ENCODE data around the gene HIVEP1.
"Not testable (repeated sequence)": the region's sequence is repeated elsewhere in the genome, so short reads cannot be mapped to it uniquely, and the experiment has no call there.

Gene HIVEP1

DNA sequence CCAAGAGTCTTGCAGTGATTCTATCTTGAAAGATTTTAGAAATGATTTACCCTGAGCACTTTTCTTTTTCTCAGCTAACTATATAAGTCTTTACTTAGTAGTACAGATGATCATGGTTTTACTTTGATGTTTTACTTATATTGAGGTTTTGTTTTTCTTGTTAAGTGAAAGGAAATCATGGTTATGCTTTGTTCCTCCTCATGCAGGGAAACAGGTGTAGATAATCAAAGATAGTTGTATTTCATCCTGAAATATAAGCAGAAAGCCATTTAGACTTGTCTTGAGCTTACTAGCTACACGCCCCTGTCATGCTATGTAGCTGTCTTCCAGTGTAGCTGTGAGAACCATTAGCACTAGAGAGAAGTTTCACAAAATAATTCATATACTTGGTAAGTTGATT lies 113.9 kb downstream of the HIVEP1 start:
- DNase-seq: no peak

DNA sequence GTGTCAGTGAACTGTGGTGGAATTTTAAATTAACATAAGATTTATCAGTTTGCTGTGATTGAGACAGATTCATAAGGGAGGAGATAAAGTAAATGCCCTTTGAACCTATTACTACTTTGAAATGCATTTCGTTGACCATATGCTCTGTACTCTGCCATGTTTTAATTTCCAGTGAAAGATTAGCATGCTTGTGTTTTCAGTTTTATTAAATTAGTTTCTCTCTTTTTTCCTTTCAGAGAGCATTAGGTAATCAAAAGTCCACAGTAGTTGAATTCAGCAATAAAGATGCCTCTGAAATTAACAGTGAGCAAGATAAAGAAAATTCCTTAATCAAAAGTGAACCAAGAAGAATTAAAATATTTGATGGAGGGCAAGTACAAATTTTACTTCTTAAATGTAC lies 117.4 kb downstream of the HIVEP1 start:
- no peak for DNase-seq

DNA sequence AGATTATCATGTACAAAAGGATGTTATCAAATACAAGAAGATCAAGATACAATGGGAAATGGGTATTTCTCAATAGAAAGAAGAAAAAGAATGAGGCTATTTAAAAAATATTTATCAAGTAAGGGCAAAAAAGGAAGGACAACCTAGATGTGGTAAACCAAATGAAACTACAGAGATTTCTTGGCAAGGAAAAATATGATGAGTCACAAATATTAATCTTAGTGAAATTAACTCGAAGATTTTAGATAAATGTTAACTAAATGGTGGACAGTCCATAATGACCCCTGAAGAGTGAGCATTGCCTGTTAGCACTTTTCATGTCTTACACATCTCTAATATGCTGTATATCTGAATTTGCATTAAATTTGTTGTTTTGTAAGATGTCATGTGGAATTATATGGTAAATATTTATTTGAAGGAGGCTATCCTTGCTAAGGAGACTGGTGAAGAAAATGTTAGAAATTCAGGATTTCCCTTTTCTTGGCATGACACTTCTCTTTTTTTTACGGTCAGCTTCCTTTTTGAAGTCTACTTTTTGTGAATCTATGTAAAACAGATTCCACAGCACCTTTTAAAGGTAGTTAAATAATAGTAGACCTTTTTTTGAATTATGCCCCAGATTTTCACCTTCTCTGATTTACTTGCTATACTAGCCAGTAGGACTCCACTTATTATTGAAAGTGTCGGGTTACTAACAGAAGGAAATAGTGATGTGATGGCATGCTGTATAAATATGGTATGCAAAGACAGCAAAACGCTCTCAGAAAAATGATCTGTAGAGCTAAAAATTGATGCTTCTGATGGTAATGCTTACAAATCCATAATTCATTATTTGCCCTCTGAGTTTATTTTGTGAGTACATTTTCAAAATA lies 120.5 kb downstream of the HIVEP1 start:
- no peak for DNase-seq

DNA sequence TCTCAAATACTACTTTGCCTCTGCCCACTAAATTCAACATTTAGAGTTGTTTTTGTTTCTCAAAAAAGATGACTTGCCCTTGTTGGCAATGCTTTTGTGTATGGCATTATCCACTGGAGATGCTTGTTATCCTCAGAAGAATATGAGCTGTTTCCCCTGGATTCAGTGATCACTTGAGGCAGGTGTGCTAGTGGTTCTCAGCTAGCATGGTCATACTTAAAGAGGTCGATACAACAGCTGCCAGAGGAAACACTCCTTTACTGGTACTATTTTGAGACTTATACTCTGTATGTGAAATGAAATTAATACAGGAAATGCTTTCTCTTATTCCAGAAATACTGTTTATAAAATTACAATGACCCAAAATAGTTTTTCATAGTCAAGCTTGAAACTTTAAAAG lies 122.5 kb downstream of the HIVEP1 start:
- DNase-seq: no peak

DNA sequence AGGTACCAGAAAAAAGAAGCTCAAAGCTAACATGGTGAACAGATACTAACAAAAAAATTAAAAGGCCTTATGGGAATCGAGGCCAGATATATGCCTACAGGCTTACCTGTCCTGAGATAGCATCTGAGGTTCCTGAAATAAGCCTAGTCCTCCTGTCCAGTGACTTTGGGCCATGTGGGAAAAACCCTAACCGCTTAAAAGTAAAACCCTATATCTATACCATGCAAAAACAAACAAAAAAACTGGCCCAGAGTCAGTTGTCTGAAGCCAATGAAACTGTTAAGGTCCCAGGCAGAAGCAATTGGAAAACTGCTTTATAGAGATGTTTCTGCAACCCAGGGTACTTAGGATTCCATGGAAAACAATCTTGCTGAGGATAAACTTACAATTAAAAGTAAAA lies 122.9 kb downstream of the HIVEP1 start:
- DNase-seq: no peak

DNA sequence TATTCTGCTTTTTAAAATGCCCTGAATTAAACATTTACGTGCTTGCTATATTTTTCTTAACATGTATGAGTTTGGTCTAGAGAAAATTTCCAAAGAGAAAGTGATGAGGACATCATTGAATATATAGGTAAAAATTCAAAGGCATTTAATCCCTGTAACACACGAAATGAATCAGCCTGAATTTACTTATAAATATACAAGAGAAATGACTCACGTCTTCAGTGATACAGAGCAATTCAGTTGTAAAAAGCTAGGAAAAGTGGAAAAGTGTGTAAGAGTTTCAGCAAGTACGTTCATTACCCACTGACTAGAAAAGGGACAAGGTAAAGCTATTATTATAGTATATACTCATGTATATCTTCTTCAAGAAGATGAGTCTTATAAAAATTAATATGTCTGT lies 124.8 kb downstream of the HIVEP1 start:
- no peak for DNase-seq

DNA sequence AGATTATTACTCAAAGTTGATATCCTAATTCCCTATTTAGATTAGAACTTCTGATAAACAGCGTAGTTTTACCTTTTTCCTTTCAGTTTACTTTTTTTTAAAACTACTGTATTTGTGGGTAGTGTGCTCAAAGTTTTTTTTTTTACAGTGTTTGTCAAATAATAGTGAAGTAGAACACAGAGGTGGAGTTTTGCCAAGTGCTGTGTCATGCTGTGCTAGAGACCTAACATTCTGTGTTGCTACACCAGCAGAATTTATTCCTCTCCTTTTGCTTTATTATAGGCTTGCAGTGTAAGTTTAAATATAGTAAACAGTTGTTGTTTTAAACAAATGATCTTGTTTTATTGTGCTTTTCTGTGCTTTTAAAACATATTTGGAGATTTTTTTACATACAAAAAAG lies 125.4 kb downstream of the HIVEP1 start:
- DNase-seq: no peak

DNA sequence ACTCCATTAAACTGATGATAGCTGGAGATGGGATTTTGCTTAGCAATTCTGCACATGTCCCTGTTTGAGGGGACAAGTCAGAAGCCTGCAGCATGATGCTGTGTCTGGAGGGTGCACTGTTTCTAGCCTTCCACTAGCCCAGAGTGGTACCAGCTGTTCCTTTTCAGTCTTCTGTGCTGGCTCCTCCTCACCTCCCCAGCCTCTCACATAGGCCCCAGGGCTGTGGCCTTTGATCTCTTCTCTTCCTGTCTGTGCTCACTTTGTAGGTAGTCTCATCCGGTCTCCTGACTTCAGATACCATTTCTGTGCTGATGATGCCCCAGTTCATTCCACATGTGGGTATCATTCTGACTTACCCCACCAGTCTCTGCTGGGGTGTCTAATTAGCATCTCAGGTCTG lies 126.3 kb downstream of the HIVEP1 start:
- DNase-seq: no peak

DNA sequence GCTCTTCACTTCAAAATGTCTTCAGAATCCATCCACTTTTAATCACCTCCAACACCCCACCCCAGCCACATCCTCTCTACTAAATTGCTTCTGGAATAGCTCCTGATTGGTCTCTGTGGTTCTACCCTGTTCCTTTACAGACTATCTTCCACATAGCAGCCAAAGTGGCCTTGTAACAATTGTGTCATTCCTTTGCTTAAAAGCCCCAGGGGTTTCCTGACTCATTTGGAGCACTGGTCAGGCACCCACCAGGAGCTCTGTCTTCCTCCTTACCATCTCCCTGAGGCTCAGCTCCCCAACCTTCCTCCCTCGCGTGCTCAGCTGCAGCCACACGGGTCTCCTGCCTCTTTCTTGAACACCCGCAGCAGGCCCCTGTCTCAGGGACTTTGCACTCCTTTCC lies 126.8 kb downstream of the HIVEP1 start:
- DNase-seq: no peak

DNA sequence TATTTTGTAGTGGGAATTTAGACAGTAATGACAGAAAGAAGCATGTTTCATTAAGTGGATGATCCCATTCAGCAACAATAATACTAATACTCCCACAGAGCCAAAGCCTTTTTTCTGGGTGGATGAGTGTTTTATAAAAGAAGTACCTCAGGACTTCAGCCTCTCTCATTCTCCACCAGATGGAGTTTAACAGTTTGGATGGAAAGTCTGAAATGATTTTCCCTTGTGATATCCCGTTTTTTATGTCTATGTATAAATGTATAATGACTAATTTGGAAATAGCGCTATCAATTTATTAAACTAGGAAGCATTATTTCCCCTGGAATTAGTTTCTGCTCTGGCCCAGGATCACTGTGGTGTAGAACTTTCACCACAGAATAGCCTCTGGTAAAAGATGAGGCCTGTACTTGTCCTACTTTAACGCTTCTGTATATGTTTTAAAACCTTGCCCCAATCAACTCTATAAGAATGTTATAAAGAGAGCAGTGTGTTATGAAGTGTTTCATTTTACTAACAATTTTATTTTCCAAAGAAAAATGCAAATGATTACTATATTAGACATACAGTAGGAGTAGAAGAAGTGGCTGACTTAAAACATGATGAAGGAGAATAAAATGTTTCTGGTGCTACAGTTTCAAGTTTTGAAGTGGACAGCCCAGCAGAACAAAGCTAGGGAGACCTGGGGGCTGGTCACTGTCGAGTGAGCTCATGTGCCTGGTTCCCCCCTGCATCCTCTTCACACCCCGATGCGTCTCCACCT lies 135.6 kb downstream of the HIVEP1 start:
- DNase-seq: no peak

DNA sequence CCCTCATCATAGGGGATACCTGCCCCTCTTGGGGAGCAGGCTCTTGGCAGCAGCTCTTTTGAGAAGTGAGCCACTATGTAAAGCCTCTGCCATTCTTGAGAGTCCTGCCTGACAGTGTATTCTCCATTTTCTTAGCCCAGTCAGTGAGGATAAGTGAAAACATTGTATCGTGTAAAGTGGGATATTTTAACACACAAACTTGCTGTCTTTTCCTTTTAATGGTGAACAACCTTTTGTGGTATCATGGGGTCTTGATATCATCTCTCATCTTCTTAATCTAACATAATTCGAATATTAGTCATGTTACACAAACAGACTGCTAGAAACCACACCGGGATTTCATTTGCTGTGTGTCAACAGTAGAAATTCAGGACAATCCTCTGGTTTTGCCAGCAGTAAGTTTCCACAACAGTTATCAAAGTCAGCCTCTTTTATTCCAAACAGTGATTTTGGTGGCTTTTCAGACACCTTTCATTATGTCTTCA lies 136.2 kb downstream of the HIVEP1 start:
- DNase-seq: no peak

DNA sequence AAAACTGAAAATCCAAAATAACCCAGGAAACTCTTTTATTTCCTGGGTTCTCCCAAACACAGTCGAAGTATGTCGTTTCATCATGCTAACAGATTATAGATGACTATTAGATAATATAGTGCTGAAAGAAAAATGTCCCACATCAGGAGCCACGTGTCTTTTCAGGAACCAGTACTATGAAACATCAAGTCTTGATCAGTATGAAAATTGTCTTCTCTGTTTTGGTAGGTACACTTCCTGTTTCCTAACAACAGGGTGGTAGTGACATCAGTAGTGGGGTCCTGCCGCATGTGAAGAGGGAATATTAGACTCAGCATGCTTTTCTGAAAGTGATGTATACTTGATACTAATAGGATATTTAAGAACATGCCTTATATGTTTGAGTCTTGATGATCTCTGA lies 136.7 kb downstream of the HIVEP1 start:
- no peak for DNase-seq

DNA sequence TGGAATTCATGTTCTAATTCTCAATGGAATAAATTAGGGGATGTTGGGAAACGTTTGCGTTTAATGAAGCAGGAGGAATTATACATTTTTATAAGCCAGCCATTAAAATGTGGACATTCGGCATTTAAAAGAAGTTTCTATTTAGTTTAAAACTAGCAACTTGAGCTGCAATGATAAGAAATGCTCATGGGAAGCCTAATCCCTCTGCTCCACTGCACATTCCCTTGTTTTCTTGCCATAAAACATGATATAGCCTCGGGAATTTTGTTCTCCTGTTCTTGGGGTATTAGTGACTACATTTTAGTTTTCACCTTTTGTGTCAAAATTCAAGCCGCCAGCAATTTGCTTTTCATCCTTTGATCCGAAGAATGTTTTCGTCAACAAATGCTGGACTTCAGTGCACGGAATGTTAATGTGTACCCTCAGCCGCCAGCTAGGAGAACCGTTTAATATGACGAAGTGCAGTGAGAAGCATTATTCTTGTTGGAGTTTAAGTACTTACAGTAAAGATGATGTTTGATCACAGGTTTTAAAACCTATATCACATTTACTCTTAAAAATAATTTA lies 137.9 kb downstream of the HIVEP1 start:
- no peak for DNase-seq

DNA sequence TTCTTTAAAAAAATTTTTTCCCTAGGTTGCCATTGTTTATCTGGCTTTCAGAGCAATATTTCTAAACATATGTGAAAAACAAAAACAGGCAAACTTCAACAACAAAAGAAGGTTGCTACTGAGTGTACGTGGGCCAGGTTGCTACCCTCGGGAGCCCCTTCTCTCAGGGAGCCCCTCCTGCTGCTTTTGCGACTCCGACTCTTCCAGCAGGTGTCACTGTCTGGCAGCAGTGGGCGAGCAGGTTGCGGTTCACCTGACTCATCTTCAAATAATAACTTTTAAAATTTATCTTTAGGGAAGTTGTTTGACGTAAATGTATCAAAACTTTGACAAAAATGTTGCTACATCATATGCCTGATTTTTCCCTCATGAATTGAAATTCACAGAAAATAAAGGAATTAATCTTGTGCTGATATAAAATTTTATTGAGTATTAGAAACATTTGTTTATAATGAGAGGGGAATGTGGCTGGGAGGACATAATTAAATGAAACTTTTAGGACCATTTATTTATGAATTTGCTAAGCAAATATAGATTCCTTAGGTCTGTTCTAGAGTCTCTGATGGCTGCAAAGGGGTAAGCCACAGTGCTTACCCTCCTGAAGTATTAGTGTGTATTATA lies 138.8 kb downstream of the HIVEP1 start:
- DNase-seq: no peak

DNA sequence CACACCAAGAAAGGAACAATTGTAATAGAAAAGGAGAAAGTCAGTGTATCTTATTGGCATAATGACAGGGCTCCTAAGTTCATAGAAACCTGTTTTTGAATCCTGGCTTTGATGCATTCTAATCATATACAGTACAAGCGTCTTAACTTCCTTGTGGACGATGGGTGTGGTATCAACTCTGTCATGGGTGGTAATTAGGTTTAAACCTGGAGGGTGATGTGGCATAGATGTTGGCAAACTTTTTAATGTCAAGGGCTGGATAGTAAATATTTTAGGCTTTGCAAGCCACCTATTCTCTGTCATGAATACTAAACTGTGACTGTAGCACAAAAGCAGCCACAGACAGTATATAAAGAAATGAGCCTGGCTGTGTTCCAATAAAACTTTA lies 139.3 kb downstream of the HIVEP1 start:
- DNase-seq: no peak

DNA sequence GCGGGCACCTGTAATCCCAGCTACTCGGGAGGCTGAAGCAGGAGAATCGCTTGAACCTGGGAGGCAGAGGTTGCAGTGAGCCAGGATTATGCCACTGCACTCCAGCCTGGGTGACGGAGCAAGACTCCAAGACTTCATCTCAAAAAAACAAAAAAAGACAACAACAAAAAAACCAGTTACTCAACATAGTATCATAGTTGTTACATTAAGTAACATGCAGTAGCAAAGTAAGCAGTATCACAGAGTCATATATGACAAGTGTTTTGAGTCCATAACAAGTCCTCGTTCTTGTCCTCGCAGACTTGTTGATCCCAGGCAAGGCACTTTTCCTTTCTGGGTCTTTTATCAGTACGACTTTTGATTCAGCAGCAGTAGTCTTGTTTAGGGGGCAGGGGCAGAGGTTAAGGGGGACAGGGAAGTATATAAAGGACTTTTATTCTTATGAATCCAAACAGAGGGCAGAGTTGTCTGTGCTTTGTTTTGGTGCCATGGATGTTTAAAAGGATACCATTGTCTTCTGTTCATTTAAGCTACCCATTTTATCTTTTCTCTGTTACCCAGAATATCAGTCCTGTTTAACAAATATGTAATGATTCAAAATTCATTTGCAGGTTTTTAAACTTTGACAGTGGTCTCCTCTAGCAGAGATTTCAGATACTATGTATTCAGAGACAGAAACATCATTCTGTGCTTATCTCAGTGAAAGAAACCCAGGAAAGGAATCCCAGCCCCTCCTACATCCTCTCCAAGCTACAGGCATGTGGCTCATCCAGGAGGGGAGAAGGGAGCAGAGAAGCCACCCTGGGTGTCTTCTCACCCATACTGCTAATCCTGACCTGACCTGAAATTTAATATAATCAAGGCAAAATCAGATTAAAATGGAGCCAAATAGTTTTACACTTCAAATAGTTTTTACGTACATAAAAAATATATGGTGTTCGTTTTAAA lies 140.2 kb downstream of the HIVEP1 start:
- no peak for DNase-seq

DNA sequence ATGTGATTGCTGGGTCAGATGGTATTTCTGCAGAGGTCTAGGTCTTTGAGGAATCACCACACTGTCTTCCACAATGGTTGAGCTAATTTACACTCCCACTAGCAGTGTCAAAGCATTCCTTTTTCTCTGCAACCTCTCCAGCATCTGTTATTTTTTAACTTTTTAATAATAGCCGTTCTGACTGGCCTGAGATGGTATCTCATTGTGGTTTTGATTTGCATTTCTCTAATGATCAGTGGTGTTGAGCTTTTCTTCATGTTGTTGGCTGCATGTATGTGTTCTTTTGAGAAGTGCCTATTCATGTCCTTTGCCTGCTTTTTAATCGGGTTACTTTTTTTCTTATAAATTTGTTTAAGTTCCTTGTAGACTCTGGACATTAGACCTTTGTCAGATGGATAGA lies 143.7 kb downstream of the HIVEP1 start:
- not testable (repeated sequence) for DNase-seq

DNA sequence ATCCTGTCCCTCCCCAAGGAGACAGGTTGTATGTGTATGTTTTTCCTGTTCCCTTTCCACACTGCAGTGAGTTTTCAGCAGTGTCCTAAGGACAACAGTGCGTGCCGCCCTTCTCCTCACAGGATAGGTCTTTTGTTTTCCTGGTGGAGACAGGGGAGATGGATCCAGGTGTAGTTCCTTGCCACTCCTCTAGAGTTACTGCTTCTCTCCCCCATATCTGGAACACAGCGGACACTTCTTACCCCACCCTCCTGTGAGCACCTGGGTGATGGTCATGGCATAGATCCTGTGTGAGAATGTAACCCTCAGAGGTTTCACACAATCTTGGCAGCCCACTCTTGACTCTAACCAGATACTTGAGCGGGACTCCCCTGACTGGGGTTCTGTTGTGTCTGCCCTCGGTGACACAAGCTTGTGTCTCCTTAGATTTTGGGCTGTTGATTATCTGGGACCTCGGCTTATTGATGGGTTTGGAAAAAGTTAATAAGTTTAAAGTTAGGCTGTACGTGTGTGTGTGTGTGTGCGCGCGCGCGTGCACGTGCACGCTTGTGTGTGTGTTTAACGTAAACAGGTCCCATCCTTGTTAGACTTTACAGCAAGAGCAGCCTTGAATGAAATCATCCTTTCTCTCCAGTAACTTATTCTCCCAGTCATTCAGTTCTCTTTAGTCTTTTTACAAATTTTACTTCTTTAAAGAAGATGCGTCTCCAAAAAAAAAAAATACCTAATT lies 146.7 kb downstream of the HIVEP1 start:
- no peak for DNase-seq

DNA sequence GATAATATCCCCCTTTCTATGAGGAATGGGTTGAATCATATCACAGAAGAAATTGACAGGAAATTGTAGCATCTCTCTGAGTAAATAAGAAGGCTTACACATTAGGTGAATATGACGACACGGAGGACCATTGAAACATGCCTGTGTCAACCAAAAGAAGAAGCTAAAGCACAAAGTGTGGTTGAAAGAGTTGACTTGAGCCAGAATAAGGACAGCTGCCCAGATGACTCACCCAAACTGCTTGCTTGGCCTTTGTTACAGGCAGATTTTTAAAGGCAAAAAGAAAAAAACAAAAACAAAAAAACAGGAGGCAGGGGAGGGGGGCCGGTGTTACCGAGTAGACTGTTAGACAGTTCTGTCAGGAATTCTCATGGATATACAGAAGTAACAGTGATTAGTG lies 148.2 kb downstream of the HIVEP1 start:
- DNase-seq: no peak

DNA sequence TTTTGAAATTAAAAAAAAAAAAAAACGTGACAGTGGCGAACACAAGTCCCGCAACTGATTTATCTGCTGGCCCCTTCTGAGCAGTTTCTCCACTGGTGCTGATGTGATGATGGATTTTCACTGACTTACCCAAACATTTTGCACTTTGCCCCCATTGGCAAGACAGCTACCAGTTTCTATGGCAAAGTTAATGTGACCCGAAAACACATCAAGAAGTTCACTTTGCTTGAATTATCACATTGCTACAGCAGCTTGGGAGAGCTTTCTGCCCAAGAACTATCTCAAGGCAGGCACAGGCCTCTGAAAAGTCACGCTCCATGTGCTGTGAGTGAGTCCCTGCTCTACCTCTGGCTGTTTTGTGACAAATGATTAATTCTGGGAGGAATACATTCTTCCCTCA lies 150.1 kb downstream of the HIVEP1 start:
- no peak for DNase-seq

DNA sequence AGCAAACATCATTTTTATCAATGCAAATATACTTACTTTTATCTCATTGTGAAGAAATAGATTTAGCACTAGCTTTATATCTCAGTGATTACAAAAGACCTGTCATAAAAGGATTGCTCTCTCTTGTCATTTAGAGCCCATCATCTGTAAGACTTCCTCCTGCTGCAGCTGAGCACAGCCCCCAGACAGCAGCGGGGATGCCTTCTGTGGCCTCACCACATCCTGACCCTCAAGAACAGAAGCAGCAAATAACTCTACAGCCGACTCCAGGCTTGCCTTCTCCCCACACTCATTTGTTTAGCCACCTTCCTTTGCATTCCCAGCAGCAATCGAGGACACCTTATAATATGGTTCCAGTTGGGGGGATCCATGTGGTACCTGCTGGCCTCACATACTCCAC lies 151.0 kb downstream of the HIVEP1 start:
- no peak for DNase-seq

Measured in DMS79 (cell line).